PC-9 (cell line): Measurements from ENCODE around the gene HSD17B4.

Source experiments
- CTCF ChIP-seq: fragments of 200-600 bp; sonication (generic); conservative IDR thresholded peaks from 2 replicates; pipeline ENCODE4 v1.6.1; 2017; ENCODE audit warnings: mixed run types, antibody characterized with exemption, mild to moderate bottlenecking, moderate library complexity
- EZH2 ChIP-seq: fragments of 200-600 bp; sonication (generic); IDR thresholded peaks from 2 replicates; pipeline ENCODE4 v1.8.0; 2017; ENCODE audit warnings: antibody characterized with exemption, low read depth

GRCh38 chr5:119527351-119527750, 75.1 kb downstream of the HSD17B4 start:
- TF ChIP-seq CTCF (no peak), EZH2 (no peak)
